GM19397 (cell line): ENCODE results near the gene GDF10.

Source experiments
- ATAC-seq: cut with Tn5 transposase; IDR thresholded peaks from one replicate; pipeline ENCODE4 v1.9.1; 2021; ENCODE audit warnings: mild to moderate bottlenecking, moderate library complexity; ENCODE audit not compliant: unreplicated experiment

The GDF10 gene

GRCh38 chr10:47349941-47350371 is 50.0 kb downstream of the GDF10 start:
- ATAC-seq: no peak

- ATAC-seq: no peak
Measured at GRCh38 chr10:47350671-47351640, 51.0 kb downstream of the GDF10 start.

- no peak for ATAC-seq
Measured at GRCh38 chr10:47351899-47352815, 52.2 kb downstream of the GDF10 start.

- no peak for ATAC-seq
Measured at GRCh38 chr10:47353351-47353750, 53.4 kb downstream of the GDF10 start.

- ATAC-seq: no peak
Measured at GRCh38 chr10:47354165-47354564, 54.2 kb downstream of the GDF10 start.

- ATAC-seq: no peak
Measured at GRCh38 chr10:47354900-47355299, 54.9 kb downstream of the GDF10 start.

- no peak for ATAC-seq
Measured at GRCh38 chr10:47356708-47357107, 56.7 kb downstream of the GDF10 start.

GRCh38 chr10:47357131-47357582 is 57.2 kb downstream of the GDF10 start:
- ATAC-seq: no peak

- ATAC-seq: no peak
Measured at GRCh38 chr10:47357911-47358310, 57.9 kb downstream of the GDF10 start.

GRCh38 chr10:47358457-47358856 is 58.5 kb downstream of the GDF10 start:
- ATAC-seq: no peak

GRCh38 chr10:47359101-47359500 is 59.1 kb downstream of the GDF10 start:
- ATAC-seq: no peak

- ATAC-seq: no peak
Measured at GRCh38 chr10:47359626-47360418, 59.8 kb downstream of the GDF10 start.

- no peak for ATAC-seq
Measured at GRCh38 chr10:47360419-47361040, 60.5 kb downstream of the GDF10 start.

GRCh38 chr10:47361293-47361692 is 61.3 kb downstream of the GDF10 start:
- ATAC-seq: no peak

GRCh38 chr10:47362199-47362598 is 62.2 kb downstream of the GDF10 start:
- ATAC-seq: no peak
